ENCODE measurements around the gene KBTBD2.
A peak's percentile ranks its signal among the peaks of the same experiment; 100 is the strongest.
"Not testable (repeated sequence)": the region's sequence is repeated elsewhere in the genome, so short reads cannot be mapped to it uniquely, and the experiment has no call there.

KBTBD2 gene

DNA sequence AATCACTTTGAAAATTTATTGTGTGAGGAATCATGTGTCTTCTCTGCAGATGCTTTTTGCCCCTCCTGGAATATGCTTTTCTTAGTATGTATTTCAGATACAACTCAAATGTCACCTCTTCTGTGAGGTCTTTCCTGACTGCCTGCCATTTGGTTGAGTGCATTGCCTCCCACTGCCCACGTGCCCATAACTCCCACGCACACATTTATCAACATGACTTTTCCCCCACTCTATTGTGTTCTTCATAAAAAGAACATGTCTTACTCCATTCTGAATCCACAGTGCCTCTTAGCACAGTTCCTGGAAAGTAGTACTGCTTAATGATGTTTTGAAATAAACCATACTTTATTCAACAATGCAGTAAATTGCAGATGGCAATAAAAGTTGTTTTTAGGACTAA lies 42.9 kb downstream of the KBTBD2 start:
- DNase-seq = not testable (repeated sequence)

DNA sequence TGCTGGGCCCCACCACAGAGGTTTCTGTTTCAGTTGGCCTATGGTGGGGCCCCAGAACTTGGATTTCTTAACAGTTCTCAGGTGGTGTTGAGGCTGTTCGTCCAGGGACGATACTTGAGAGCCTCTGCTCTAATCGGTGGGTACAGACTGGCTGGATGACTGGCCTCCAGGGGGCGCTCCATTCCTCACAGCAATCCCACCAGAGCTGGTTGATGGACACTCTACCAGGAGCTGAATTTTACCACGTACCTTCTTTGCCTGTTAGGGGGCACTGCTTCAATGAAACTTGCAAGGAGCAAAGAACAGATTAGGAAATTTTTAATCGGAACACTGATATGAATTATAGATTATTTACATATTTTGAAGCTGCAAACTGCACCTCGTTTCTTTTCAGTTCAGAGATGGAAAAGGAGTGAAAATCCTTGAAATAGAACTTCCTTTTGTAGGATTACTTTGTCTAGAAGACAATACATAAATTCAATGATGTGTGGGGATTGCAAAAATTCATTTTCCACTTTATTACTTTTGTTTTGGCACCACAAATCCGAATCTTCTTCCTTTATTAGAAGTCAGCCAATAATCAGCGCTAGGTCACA lies 44.8 kb downstream of the KBTBD2 start:
- DNase-seq = peak; percentile 75 to 89 (median 83)

DNA sequence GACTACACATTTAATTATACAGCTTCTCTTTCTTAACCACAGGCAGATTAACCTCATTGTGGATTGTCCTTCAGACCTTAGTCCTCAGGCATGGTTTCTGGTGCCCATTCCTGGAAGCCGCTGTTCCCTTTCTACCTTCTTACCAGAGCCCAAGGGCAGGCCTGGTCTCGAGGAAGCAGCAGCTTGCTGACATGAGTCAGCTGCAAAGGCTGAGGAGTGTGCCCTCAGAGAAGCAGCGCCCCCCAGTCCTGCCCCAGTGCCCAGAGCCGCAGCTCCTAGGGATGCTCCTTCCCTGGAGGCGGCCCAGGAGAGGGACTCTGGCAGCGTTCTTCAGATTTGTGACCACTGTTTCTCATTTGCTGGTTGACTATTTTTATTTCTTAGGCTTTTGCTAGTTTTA lies 46.8 kb downstream of the KBTBD2 start:
- DNase-seq = not testable (repeated sequence)

DNA sequence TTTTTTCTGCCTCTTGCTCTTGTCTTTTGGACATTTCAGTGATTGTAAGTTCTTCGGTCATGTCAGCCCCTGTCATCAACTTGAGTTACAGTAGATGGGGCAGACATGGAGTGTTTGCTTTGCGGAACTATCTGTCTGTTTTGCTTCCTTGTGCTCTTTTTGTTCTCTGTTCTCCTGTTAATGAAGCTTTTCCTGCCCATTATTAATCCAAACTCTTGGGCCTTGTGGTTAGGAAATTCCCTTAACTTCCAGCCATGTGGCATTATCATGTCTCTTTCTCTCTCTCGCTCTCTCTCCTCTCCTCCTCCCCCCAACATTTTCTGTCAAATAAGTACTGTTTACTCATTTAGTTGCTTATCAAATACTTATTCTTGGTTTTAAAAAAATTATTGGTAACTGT lies 47.8 kb downstream of the KBTBD2 start:
- not testable (repeated sequence) for DNase-seq

DNA sequence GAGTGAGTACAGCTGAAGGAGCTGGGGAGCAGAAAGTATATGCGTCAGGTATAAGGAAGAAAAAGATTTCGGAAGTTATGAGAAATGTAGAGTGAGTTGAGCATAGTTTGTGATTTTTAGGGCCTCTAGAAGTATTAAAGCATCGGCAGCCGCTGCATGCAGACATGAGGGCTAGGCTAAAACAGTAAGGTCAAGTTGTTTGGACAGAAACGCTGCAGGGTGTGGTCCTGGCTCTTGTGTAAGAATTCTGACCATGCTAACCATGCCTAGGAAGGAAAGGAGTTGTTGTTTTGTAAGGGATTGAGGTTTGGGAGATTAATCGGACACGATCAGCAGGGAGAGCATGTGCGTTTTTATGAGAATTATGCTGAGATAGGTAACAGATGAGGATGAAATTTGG lies 51.7 kb downstream of the KBTBD2 start:
- DNase-seq = not testable (repeated sequence)

DNA sequence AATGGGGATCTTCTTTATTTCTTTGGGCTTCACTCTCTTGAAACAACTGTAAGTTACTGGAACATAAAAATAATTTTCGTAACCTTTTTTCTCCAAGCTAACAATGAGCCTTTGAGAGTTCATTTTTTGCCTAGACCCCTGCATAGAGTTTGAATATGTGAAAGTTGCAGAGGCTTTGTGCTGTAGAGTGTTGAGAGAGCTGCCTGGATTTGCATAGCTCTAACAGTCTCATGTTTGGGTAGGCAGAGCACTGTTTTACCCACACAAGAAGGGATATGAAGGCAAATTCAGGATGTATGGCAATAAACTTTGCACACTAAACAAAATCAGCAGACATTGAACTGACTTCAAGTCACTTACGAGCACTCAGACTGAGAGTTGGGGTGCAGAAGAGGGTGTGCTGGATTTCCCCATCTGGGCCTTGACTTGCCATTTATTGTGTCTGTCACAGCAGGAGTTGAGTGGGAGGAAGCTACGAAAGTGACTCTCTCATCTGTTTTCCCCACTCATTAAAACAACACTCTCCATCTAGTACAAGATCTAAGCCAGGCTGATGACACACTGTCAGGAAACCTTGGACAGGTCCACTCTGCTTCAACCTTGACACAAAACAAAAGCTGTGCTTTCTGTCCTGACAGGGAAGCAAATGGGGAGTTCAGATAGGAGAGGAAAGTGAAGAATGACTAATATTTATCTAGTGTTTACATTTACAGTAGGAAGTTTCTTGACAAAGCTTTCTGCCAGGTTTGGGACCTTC lies 62.4 kb downstream of the KBTBD2 start:
- not testable (repeated sequence) for DNase-seq

All from stimulated activated naive CD4-positive, alpha-beta T cell (primary cell).